Measurements from ENCODE around the gene CTNNA1.

DNA sequence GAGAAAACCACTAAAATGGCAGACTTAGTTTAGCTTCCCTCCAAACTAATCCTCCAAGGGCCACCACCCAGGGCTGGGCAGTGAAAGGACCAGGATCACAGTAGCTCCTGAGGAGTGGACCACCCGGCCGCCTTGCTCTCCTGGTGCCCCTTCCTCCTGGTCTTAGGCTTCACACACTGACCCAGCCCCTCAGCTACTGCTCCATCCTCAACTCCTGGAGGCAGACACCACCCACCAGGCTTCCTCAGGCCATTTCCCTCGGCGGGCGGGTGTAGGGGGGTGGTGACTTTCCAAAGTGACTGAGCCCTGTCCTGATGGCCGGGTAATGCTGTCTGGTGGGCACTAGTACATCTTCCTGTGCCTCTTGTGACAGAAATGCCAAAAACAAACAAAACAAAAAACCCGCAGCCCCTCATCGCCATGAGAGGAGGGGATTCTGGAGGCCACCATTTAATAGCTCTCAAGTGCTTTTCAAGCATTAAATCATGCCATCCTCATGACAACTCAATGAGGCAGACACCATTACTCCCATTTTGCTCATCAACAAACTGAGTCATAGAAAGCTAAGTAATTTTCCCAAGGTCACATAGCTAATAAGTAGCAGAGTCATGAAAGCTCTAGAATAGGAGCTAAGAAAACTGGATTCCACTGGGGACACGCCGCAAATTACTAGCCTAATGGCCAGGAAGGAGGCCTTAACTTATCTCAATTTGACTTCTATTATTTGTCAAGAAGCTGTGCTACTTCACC, 213.2 kb downstream of the CTNNA1 start:
- TF ChIP-seq, protein P1, sequence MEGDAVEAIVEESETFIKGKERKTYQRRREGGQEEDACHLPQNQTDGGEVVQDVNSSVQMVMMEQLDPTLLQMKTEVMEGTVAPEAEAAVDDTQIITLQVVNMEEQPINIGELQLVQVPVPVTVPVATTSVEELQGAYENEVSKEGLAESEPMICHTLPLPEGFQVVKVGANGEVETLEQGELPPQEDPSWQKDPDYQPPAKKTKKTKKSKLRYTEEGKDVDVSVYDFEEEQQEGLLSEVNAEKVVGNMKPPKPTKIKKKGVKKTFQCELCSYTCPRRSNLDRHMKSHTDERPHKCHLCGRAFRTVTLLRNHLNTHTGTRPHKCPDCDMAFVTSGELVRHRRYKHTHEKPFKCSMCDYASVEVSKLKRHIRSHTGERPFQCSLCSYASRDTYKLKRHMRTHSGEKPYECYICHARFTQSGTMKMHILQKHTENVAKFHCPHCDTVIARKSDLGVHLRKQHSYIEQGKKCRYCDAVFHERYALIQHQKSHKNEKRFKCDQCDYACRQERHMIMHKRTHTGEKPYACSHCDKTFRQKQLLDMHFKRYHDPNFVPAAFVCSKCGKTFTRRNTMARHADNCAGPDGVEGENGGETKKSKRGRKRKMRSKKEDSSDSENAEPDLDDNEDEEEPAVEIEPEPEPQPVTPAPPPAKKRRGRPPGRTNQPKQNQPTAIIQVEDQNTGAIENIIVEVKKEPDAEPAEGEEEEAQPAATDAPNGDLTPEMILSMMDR (IDR thresholded peaks at IDR 0.05): no peak
- TF ChIP-seq POLR2A (IDR thresholded peaks at IDR 0.05): no peak

Data from right lobe of liver (tissue), 4 donors.